NK-92 (cell line): ENCODE measurements around the gene ARHGEF37.
"Not testable (repeated sequence)": the region's sequence is repeated elsewhere in the genome, so short reads cannot be mapped to it uniquely, and the experiment has no call there.

Experiments used
- DNase-seq: peaks from one replicate; lab custom pipeline; 2025; ENCODE audit not compliant: unreplicated experiment; lab: John Stamatoyannopoulos, UW

Gene ARHGEF37

GRCh38 chr5:149581192-149581861 lies at the start of gene ARHGEF37:
TSS of gene ARHGEF37 (plus strand) at chr5:149581498. CDS start at chr5:149597770, 16,272 bp downstream.
- DNase-seq, result no peak

GRCh38 chr5:149532413-149532812 lies 48.9 kb upstream of the ARHGEF37 start:
- no peak for DNase-seq

GRCh38 chr5:149535787-149536186 lies 45.5 kb upstream of the ARHGEF37 start:
- DNase-seq, result not testable (repeated sequence)

GRCh38 chr5:149537374-149537975 lies 43.8 kb upstream of the ARHGEF37 start:
- no peak for DNase-seq

GRCh38 chr5:149540089-149540488 lies 41.2 kb upstream of the ARHGEF37 start:
- no peak for DNase-seq

GRCh38 chr5:149541893-149542292 lies 39.4 kb upstream of the ARHGEF37 start:
- DNase-seq, result no peak

- no peak for DNase-seq
Observed at GRCh38 chr5:149543361-149544027, 37.8 kb upstream of the ARHGEF37 start.

GRCh38 chr5:149544028-149544420 lies 37.3 kb upstream of the ARHGEF37 start:
- DNase-seq, result no peak

GRCh38 chr5:149545327-149545726 lies 36.0 kb upstream of the ARHGEF37 start:
- DNase-seq, result no peak

GRCh38 chr5:149546974-149547373 lies 34.3 kb upstream of the ARHGEF37 start:
- no peak for DNase-seq

- DNase-seq, result no peak
Observed at GRCh38 chr5:149549461-149550267, 31.6 kb upstream of the ARHGEF37 start.

GRCh38 chr5:149550268-149550583 lies 31.1 kb upstream of the ARHGEF37 start:
- no peak for DNase-seq

GRCh38 chr5:149550594-149551226 lies 30.6 kb upstream of the ARHGEF37 start:
- DNase-seq, result no peak

- DNase-seq, result peak; percentile 86
Observed at GRCh38 chr5:149551227-149552037, 29.9 kb upstream of the ARHGEF37 start, which contains the start of gene CSNK1A1. TSS of gene CSNK1A1 (minus strand) at chr5:149551439. CDS start at chr5:149550964, 475 bp downstream.

GRCh38 chr5:149552038-149552494 lies 29.2 kb upstream of the ARHGEF37 start:
- DNase-seq, result no peak

GRCh38 chr5:149552553-149553160 lies 28.6 kb upstream of the ARHGEF37 start:
- DNase-seq, result no peak

- DNase-seq, result no peak
Observed at GRCh38 chr5:149559706-149560105, 21.6 kb upstream of the ARHGEF37 start.

- no peak for DNase-seq
Observed at GRCh38 chr5:149561848-149562247, 19.4 kb upstream of the ARHGEF37 start.

GRCh38 chr5:149563466-149563865 lies 17.8 kb upstream of the ARHGEF37 start:
- DNase-seq, result no peak
